ENCODE data around the gene PTPN12.

- TF ChIP-seq POLR2A (IDR thresholded peaks at IDR 0.05) (no peak), CTCF (IDR thresholded peaks at IDR 0.05) (no peak)
These were observed 143.2 kb downstream of the PTPN12 start for GRCh38 chr7:77680266-77680665.
